Measurements from ENCODE around the gene RIPPLY1.

Gene RIPPLY1

GRCh38 chrX:106898462-106898861 is 4.7 kb downstream of the RIPPLY1 start:
- in situ Hi-C loops (cut with HindIII; ENCODE audit: low sequenced_read_pairs): no loop called here
- peak; percentile 31 for TF ChIP-seq CTCF (IDR thresholded peaks at IDR 0.05; ENCODE audit: low read depth, low read length)
- peak; percentile 58 for DNase-seq (ENCODE audit: low read depth, low spot score)
- no peak overlapping the region for H3K4me3 ChIP-seq (ENCODE audit: low read depth, low read length)

GRCh38 chrX:106897259-106897658 is 5.9 kb downstream of the RIPPLY1 start:
- no peak for TF ChIP-seq CTCF (IDR thresholded peaks at IDR 0.05; ENCODE audit: low read depth, low read length)
- DNase-seq (ENCODE audit: low read depth, low spot score): peak; percentile 59
- no peak overlapping the region for H3K4me3 ChIP-seq (ENCODE audit: low read depth, low read length)
- in situ Hi-C loops (cut with HindIII; ENCODE audit: low sequenced_read_pairs): no loop called here

- no peak for TF ChIP-seq CTCF (IDR thresholded peaks at IDR 0.05; ENCODE audit: low read depth, low read length)
- H3K4me3 ChIP-seq (ENCODE audit: low read depth, low read length): no peak overlapping the region
- peak; percentile 76 for DNase-seq (ENCODE audit: low read depth, low spot score)
- in situ Hi-C loops (cut with HindIII; ENCODE audit: low sequenced_read_pairs): no loop called here
Measured at GRCh38 chrX:106894978-106895452, 8.1 kb downstream of the RIPPLY1 start.

- peak; percentile 79 for DNase-seq (ENCODE audit: low read depth, low spot score)
- in situ Hi-C loops (cut with HindIII; ENCODE audit: low sequenced_read_pairs): no loop called here
- no peak overlapping the region for H3K4me3 ChIP-seq (ENCODE audit: low read depth, low read length)
- TF ChIP-seq CTCF (IDR thresholded peaks at IDR 0.05; ENCODE audit: low read depth, low read length): peak; percentile 83
Measured at GRCh38 chrX:106894392-106894909, 8.7 kb downstream of the RIPPLY1 start.

GRCh38 chrX:106891762-106892460 is 11.2 kb downstream of the RIPPLY1 start:
- H3K4me3 ChIP-seq (ENCODE audit: low read depth, low read length): no peak overlapping the region
- in situ Hi-C loops (cut with HindIII; ENCODE audit: low sequenced_read_pairs): no loop called here
- DNase-seq (ENCODE audit: low read depth, low spot score): no peak
- TF ChIP-seq CTCF (IDR thresholded peaks at IDR 0.05; ENCODE audit: low read depth, low read length): no peak

GRCh38 chrX:106889468-106889867 is 13.7 kb downstream of the RIPPLY1 start:
- in situ Hi-C loops (cut with HindIII; ENCODE audit: low sequenced_read_pairs): no loop called here
- TF ChIP-seq CTCF (IDR thresholded peaks at IDR 0.05; ENCODE audit: low read depth, low read length): no peak
- no peak for DNase-seq (ENCODE audit: low read depth, low spot score)
- no peak overlapping the region for H3K4me3 ChIP-seq (ENCODE audit: low read depth, low read length)
